ENCODE measurements around the gene VDAC2.

Gene VDAC2

GRCh38 chr10:75272896-75273295 lies 62.3 kb downstream of the VDAC2 start:
- FAIRE-seq (no peak), DNase-seq (ENCODE audit: insufficient read length) (no peak)
- TF ChIP-seq POLR2A (IDR thresholded peaks at IDR 0.05; ENCODE audit: low read depth, low read length) (no peak), TAF1 (IDR thresholded peaks at IDR 0.05; ENCODE audit: borderline replicate concordance, low read depth, low read length) (no peak), POLR2AphosphoS5 (IDR thresholded peaks at IDR 0.05; ENCODE audit: low read depth, low read length) (no peak)

GRCh38 chr10:75276069-75276872 lies 65.7 kb downstream of the VDAC2 start:
- no peak for TF ChIP-seq POLR2A (IDR thresholded peaks at IDR 0.05; ENCODE audit: low read depth, low read length)
- TF ChIP-seq POLR2AphosphoS5 (IDR thresholded peaks at IDR 0.05; ENCODE audit: low read depth, low read length) = no peak
- TF ChIP-seq TAF1 (IDR thresholded peaks at IDR 0.05; ENCODE audit: borderline replicate concordance, low read depth, low read length) = no peak

GRCh38 chr10:75280236-75280635 lies 69.6 kb downstream of the VDAC2 start:
- TF ChIP-seq POLR2AphosphoS5 (IDR thresholded peaks at IDR 0.05; ENCODE audit: low read depth, low read length) = no peak
- TF ChIP-seq TAF1 (IDR thresholded peaks at IDR 0.05; ENCODE audit: borderline replicate concordance, low read depth, low read length) = no peak
- TF ChIP-seq POLR2A (IDR thresholded peaks at IDR 0.05; ENCODE audit: low read depth, low read length) = no peak
- DNase-seq (ENCODE audit: insufficient read length) (no peak), FAIRE-seq (no peak)

More at GRCh38 chr10:75276069-75276872, 65.7 kb downstream of the VDAC2 start:
- FAIRE-seq (no peak), DNase-seq (ENCODE audit: insufficient read length) (no peak)

Data from GM12892 (cell line).